HL-60 (cell line): ENCODE results near the gene BARHL1.

Source experiments
- POLR2AphosphoS5 ChIP-seq: IDR thresholded peaks from 2 replicates; pipeline ENCODE4 v1.6.1; 2012; ENCODE audit warnings: low read depth
- TF ChIP-seq, protein P1 (sequence below): IDR thresholded peaks from one replicate; pipeline ENCODE4 v1.5.1; 2011; ENCODE audit warnings: low read length, control low read depth, inconsistent platforms; ENCODE audit not compliant: insufficient read depth

DNA sequence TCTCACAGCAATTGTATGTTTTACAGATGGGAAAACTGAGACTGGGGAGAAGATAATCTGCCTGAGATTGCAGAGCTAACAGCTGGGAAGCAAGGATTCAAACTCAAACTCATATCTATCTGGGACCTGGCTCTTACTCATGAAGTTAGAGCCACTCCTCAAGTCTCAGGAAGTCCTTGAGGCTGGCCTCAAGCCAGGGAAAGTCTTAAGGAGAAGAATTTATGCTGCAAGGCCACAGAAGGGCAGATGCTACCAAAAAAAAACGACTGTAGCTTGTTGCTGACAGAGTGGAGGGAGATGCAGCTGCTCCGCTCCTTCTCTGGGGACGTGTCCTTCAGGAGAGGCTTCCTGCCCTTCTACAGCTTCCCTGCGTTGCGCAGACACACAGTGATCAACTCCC lies 39.8 kb downstream of the BARHL1 start:
- TF ChIP-seq POLR2AphosphoS5: no peak
- TF ChIP-seq, protein P1, sequence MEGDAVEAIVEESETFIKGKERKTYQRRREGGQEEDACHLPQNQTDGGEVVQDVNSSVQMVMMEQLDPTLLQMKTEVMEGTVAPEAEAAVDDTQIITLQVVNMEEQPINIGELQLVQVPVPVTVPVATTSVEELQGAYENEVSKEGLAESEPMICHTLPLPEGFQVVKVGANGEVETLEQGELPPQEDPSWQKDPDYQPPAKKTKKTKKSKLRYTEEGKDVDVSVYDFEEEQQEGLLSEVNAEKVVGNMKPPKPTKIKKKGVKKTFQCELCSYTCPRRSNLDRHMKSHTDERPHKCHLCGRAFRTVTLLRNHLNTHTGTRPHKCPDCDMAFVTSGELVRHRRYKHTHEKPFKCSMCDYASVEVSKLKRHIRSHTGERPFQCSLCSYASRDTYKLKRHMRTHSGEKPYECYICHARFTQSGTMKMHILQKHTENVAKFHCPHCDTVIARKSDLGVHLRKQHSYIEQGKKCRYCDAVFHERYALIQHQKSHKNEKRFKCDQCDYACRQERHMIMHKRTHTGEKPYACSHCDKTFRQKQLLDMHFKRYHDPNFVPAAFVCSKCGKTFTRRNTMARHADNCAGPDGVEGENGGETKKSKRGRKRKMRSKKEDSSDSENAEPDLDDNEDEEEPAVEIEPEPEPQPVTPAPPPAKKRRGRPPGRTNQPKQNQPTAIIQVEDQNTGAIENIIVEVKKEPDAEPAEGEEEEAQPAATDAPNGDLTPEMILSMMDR: no peak
